ENCODE data around the gene RAP1GAP2. TPM values are rescaled to one million over a fixed set of nuclear protein-coding genes. Genes with fewer than 3 reads are reported as not detected.
"Not testable (repeated sequence)": the region's sequence is repeated elsewhere in the genome, so short reads cannot be mapped to it uniquely, and the experiment has no call there.

RAP1GAP2 gene
- polyA plus RNA-seq, 1 of the 3 experiments (the other 2 are of a cell fraction): 22.0 TPM

- peaks cover 4% of the 10 kb centered on the region for H3F3A ChIP-seq (replicated peaks; ENCODE audit: insufficient read depth)
- H3K4me2 ChIP-seq: no peak overlapping the region
- POLR2A ChIA-PET: no interaction called here
- CTCF ChIA-PET: interaction anchor here (1.9 kb wide), 1 partner anchor 57 kb away, joined by 5 read pairs; no protein-coding TSS in a partner anchor
- peaks cover 4 to 9% of the 10 kb centered on the region in 2 experiments; a peak in 1 of 4 replicates for H3K4me1 ChIP-seq (ENCODE audit: control insufficient read depth in 1 of 2, insufficient read depth in 2 of 2, low read depth in 1 of 2, low read length in 1 of 2)
- H4K20me1 ChIP-seq (ENCODE audit: insufficient read depth): no peaks in the 10 kb centered on the region
- no peaks in the 10 kb centered on the region for H3K27me3 ChIP-seq (ENCODE audit: insufficient read depth)
- TF ChIP-seq GABPA (IDR thresholded peaks at IDR 0.05; ENCODE audit: low read depth): no peak
- no peak for TF ChIP-seq CTCF (IDR thresholded peaks at IDR 0.05)
- no peak for TF ChIP-seq TAF1 (IDR thresholded peaks at IDR 0.05; ENCODE audit: borderline replicate concordance, low read depth, low read length)
- no peak for TF ChIP-seq RXRA (IDR thresholded peaks at IDR 0.05; ENCODE audit: borderline replicate concordance, low read depth)
- no peak for TF ChIP-seq IRF3 (IDR thresholded peaks at IDR 0.05; ENCODE audit: low read depth, low read length)
- TF ChIP-seq ZBTB33 (IDR thresholded peaks at IDR 0.05; ENCODE audit: borderline replicate concordance, low read depth): no peak
- TF ChIP-seq YY1 (IDR thresholded peaks at IDR 0.05; ENCODE audit: low read depth): no peak
- H3K36me3 ChIP-seq (replicated peaks in 1 of 2; ENCODE audit: control insufficient read depth in 1 of 2, insufficient read depth in 2 of 2, low read length in 1 of 2): peaks cover 11 to 41% of the 10 kb centered on the region in 2 experiments
- DNase-seq: no peak
- no peaks in the 10 kb centered on the region for H3K9me3 ChIP-seq
- no peak overlapping the region for H3K27ac ChIP-seq (ENCODE audit: low read depth in 2 of 2, low read length in 1 of 2)
- H3K4me3 ChIP-seq (ENCODE audit: low read depth in 2 of 2, low read length in 1 of 2): no peak overlapping the region
- no peaks in the 10 kb centered on the region for H3K79me2 ChIP-seq (ENCODE audit: insufficient read depth)
- H3K9me2 ChIP-seq: no peaks in the 10 kb centered on the region
- 86% methylated on average over 5 of the region's 5 CpGs for WGBS (ENCODE audit: low lambda C conversion rate)
- no peak overlapping the region for H2AFZ ChIP-seq (ENCODE audit: low read depth)
- no peak overlapping the region for H3K9ac ChIP-seq
These were observed 190.7 kb downstream of the RAP1GAP2 start for GRCh38 chr17:2986925-2987324.

GRCh38 chr17:2989396-2989795, 193.2 kb downstream of the RAP1GAP2 start:
- H3K36me3 ChIP-seq (replicated peaks in 1 of 2; ENCODE audit: control insufficient read depth in 1 of 2, insufficient read depth in 2 of 2, low read length in 1 of 2): peaks cover 10 to 38% of the 10 kb centered on the region in 2 experiments
- H3F3A ChIP-seq (replicated peaks; ENCODE audit: insufficient read depth); H4K20me1 ChIP-seq (ENCODE audit: insufficient read depth); CTCF ChIA-PET; H3K27me3 ChIP-seq (ENCODE audit: insufficient read depth); H3K9ac ChIP-seq; H2AFZ ChIP-seq (ENCODE audit: low read depth); H3K4me1 ChIP-seq (ENCODE audit: control insufficient read depth in 1 of 2, insufficient read depth in 2 of 2, low read depth in 1 of 2, low read length in 1 of 2); H3K27ac ChIP-seq (ENCODE audit: low read depth in 2 of 2, low read length in 1 of 2); H3K4me2 ChIP-seq; H3K4me3 ChIP-seq (ENCODE audit: low read depth in 2 of 2, low read length in 1 of 2); DNase-seq; POLR2A ChIA-PET; H3K9me2 ChIP-seq; H3K9me3 ChIP-seq; H3K79me2 ChIP-seq (ENCODE audit: insufficient read depth): not testable (repeated sequence)
- 94% methylated on average over 11 of the region's 11 CpGs for WGBS (ENCODE audit: low lambda C conversion rate)

Measured in SK-N-SH (cell line).